ENCODE data around the gene C6orf47. TPM values are rescaled to one million over a fixed set of nuclear protein-coding genes. Genes with fewer than 3 reads are reported as not detected.

Gene C6orf47
- total RNA-seq, 2 donors from 2014 or later, result 14.0 to 14.9 TPM

DNA sequence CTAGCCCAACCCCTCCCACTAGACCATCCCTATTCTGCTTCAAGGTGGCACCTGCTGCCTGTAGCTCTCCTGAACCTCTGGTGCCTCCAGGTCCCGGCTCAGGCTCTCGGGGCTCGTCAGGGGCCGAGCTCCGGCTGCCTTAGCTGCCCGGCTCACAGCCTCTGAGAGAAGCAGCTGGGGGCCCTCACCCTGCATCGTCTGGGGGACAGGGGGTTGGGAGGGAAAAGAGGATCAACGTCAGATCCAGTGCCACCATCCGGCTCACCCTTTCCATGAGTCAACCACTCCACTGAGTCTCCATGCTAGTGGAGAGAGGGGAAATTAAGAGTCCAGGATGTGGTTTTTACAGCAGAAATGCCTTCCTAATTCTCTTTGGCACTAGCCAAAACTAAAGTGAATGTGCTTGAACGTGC is 21.1 kb downstream of the C6orf47 start:
- Mint-ChIP-seq H3K9me3 (no peaks in the 10 kb centered on the region), H3K36me3 (ENCODE audit: low read depth) (peaks cover 78% of the 10 kb centered on the region), H3K4me1 (no peaks in the 10 kb centered on the region), H3K27me3 (ENCODE audit: insufficient read depth) (no peaks in the 10 kb centered on the region), H3K4me3 (no peak overlapping the region), H3K27ac (no peak overlapping the region)
- Histone ChIP-seq H3K36me3 (ENCODE audit: control insufficient read depth, insufficient read depth, low read length) (peaks cover 96% of the 10 kb centered on the region), H3K4me3 (ENCODE audit: low read length) (no peak overlapping the region), H3K27me3 (ENCODE audit: control insufficient read depth, insufficient read depth, low read length, poor library complexity, severe bottlenecking) (no peaks in the 10 kb centered on the region), H3K9ac (ENCODE audit: extremely low read depth, low read length, poor library complexity, severe bottlenecking) (no peak overlapping the region), H3K4me1 (ENCODE audit: control insufficient read depth, insufficient read depth, low read length) (no peaks in the 10 kb centered on the region), H3K27ac (ENCODE audit: low read depth, low read length) (no peak overlapping the region), H3K9me3 (ENCODE audit: control insufficient read depth, low read length) (no peaks in the 10 kb centered on the region)
- TF ChIP-seq, protein P1, sequence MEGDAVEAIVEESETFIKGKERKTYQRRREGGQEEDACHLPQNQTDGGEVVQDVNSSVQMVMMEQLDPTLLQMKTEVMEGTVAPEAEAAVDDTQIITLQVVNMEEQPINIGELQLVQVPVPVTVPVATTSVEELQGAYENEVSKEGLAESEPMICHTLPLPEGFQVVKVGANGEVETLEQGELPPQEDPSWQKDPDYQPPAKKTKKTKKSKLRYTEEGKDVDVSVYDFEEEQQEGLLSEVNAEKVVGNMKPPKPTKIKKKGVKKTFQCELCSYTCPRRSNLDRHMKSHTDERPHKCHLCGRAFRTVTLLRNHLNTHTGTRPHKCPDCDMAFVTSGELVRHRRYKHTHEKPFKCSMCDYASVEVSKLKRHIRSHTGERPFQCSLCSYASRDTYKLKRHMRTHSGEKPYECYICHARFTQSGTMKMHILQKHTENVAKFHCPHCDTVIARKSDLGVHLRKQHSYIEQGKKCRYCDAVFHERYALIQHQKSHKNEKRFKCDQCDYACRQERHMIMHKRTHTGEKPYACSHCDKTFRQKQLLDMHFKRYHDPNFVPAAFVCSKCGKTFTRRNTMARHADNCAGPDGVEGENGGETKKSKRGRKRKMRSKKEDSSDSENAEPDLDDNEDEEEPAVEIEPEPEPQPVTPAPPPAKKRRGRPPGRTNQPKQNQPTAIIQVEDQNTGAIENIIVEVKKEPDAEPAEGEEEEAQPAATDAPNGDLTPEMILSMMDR (conservative IDR thresholded peaks at IDR 0.05), result no peak
- 94 to 97% methylated on average over 3 to 10 of the region's 10 CpGs for WGBS, 2 experiments (ENCODE audit: insufficient coverage in 1 of 2, insufficient read length in 1 of 2)
- no peak for DNase-seq

DNA sequence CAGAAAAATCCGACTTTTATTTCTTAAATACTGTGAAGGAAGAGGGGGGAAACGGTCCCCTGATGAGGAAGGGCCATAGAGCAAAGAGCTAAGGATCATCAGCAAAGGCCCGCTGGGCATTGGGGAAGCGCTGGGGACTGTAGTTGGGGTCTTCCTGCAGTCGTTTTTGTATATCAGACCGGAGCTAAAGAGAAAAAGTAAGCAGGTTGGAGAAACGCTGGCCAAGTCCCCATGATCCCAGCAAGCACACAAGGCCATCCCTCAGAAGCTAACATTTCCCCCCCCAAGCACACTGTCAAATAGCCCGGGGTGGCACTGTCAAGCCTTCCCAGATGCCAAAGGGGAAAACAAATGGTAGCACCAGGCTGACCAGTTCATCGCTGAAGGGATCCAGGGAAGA is 21.5 kb downstream of the C6orf47 start:
- Histone ChIP-seq H3K36me3 (ENCODE audit: control insufficient read depth, insufficient read depth, low read length) (peaks cover 96% of the 10 kb centered on the region), H3K27me3 (ENCODE audit: control insufficient read depth, insufficient read depth, low read length, poor library complexity, severe bottlenecking) (no peaks in the 10 kb centered on the region), H3K9me3 (ENCODE audit: control insufficient read depth, low read length) (no peaks in the 10 kb centered on the region), H3K27ac (ENCODE audit: low read depth, low read length) (no peak overlapping the region), H3K4me3 (ENCODE audit: low read length) (no peak overlapping the region), H3K4me1 (ENCODE audit: control insufficient read depth, insufficient read depth, low read length) (no peaks in the 10 kb centered on the region), H3K9ac (ENCODE audit: extremely low read depth, low read length, poor library complexity, severe bottlenecking) (no peak overlapping the region)
- Mint-ChIP-seq H3K9me3 (no peaks in the 10 kb centered on the region), H3K27ac (no peak overlapping the region), H3K36me3 (ENCODE audit: low read depth) (peaks cover 80% of the 10 kb centered on the region), H3K27me3 (ENCODE audit: insufficient read depth) (no peaks in the 10 kb centered on the region), H3K4me3 (no peak overlapping the region), H3K4me1 (no peaks in the 10 kb centered on the region)
- no peak for DNase-seq
- TF ChIP-seq, protein P1 (conservative IDR thresholded peaks at IDR 0.05), result no peak
- 93% methylated on average over 7 to 9 of the region's 9 CpGs for WGBS, 2 experiments (ENCODE audit: insufficient coverage in 1 of 2, insufficient read length in 1 of 2)

DNA sequence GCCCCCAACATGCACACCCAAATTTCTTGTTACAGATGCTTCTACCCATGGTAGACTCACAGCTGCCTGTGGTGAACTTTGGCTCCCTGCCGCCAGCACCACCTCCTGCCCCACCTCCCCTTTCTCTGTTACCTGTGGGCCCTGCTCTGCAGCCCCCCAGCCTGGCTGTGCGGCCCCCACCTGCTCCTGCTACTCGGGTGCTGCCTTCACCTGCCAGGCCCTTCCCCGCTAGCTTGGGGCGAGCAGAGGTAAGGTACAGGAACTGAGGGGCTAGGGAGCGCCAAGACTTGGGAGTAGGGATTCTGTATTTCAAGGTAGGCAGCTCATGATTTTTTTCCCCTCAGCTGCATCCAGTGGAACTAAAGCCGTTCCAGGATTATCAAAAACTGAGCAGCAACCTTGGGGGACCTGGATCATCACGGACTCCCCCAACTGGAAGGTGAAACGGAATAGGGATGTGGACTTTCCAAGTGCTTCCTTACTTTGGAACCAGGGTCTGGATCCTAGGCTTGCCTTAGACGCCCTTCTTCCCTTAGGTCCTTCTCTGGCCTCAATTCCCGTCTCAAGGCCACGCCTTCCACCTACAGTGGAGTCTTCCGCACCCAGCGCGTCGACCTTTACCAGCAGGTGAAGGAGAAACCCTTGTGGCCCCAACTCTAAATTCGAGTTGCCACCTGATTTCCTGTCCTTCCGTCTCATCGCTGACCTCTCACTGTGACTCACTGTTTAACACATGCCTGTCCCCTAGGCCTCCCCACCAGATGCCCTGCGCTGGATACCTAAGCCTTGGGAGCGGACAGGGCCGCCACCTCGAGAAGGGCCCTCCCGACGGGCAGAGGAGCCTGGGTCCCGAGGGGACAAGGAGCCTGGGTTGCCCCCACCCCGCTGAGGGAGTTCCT is 23.6 kb downstream of the C6orf47 start:
- no peak for DNase-seq
- Mint-ChIP-seq H3K27ac (peak overlapping the region; percentile 59), H3K9me3 (no peaks in the 10 kb centered on the region), H3K4me1 (no peaks in the 10 kb centered on the region), H3K27me3 (ENCODE audit: insufficient read depth) (no peaks in the 10 kb centered on the region), H3K36me3 (ENCODE audit: low read depth) (peaks cover 85% of the 10 kb centered on the region), H3K4me3 (no peak overlapping the region)
- no peak overlapping the region for H3K4me3 ChIP-seq (ENCODE audit: low read length)
- no peaks in the 10 kb centered on the region for H3K4me1 ChIP-seq (ENCODE audit: control insufficient read depth, insufficient read depth, low read length)
- no peaks in the 10 kb centered on the region for H3K9me3 ChIP-seq (ENCODE audit: control insufficient read depth, low read length)
- TF ChIP-seq, protein P1 (conservative IDR thresholded peaks at IDR 0.05), result no peak
- no peaks in the 10 kb centered on the region for H3K27me3 ChIP-seq (ENCODE audit: control insufficient read depth, insufficient read depth, low read length, poor library complexity, severe bottlenecking)
- H3K9ac ChIP-seq (ENCODE audit: extremely low read depth, low read length, poor library complexity, severe bottlenecking), result no peak overlapping the region
- peaks cover 98% of the 10 kb centered on the region for H3K36me3 ChIP-seq (ENCODE audit: control insufficient read depth, insufficient read depth, low read length)
- H3K27ac ChIP-seq (ENCODE audit: low read depth, low read length), result no peak overlapping the region
- WGBS, 2 experiments (ENCODE audit: insufficient coverage in 1 of 2, insufficient read length in 1 of 2), result 93% methylated on average over 17 to 26 of the region's 27 CpGs
